Measurements from ENCODE around the gene RTP3.

DNA sequence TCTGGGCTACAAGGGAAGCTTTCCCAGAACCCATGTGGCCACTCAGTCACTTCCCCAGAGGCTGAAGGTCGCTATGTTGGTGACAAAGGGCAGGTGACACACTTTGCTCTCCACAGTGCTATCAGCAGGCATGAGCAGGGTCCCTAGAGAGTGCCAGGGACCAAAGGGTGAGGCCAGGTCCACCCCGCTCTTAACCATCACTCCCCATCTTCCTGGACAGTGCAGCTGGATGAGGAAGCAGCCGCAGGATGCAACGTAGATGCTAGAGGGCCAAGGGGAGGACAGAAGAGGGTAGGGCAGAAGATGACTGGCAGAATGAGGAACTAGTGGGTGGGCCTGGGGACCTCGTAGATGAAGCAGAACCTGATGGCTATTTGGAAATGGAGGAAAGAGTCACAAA, 19.4 kb upstream of the RTP3 start:
- no peak for TF ChIP-seq TAF7 (optimal IDR thresholded peaks at IDR 0.05; ENCODE audit: borderline replicate concordance, low read depth, low read length)
- TF ChIP-seq POLR2A (IDR thresholded peaks at IDR 0.05; ENCODE audit: control extremely low read depth in 1 of 2, low read depth in 2 of 2, low read length in 2 of 2) = no peak
- TF ChIP-seq EP300 (IDR thresholded peaks at IDR 0.05; ENCODE audit: borderline replicate concordance in 1 of 2, low read depth in 2 of 2, low read length in 2 of 2) = no peak
- TF ChIP-seq, protein P1, sequence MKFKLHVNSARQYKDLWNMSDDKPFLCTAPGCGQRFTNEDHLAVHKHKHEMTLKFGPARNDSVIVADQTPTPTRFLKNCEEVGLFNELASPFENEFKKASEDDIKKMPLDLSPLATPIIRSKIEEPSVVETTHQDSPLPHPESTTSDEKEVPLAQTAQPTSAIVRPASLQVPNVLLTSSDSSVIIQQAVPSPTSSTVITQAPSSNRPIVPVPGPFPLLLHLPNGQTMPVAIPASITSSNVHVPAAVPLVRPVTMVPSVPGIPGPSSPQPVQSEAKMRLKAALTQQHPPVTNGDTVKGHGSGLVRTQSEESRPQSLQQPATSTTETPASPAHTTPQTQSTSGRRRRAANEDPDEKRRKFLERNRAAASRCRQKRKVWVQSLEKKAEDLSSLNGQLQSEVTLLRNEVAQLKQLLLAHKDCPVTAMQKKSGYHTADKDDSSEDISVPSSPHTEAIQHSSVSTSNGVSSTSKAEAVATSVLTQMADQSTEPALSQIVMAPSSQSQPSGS (IDR thresholded peaks at IDR 0.05; ENCODE audit: low read length) = no peak
- TF ChIP-seq, protein P2, sequence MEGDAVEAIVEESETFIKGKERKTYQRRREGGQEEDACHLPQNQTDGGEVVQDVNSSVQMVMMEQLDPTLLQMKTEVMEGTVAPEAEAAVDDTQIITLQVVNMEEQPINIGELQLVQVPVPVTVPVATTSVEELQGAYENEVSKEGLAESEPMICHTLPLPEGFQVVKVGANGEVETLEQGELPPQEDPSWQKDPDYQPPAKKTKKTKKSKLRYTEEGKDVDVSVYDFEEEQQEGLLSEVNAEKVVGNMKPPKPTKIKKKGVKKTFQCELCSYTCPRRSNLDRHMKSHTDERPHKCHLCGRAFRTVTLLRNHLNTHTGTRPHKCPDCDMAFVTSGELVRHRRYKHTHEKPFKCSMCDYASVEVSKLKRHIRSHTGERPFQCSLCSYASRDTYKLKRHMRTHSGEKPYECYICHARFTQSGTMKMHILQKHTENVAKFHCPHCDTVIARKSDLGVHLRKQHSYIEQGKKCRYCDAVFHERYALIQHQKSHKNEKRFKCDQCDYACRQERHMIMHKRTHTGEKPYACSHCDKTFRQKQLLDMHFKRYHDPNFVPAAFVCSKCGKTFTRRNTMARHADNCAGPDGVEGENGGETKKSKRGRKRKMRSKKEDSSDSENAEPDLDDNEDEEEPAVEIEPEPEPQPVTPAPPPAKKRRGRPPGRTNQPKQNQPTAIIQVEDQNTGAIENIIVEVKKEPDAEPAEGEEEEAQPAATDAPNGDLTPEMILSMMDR (IDR thresholded peaks at IDR 0.05; ENCODE audit: control extremely low read depth in 1 of 3, insufficient read depth in 1 of 3, low read depth in 1 of 3, low read length in 3 of 3) = no peak
- no peak for TF ChIP-seq NRF1 (IDR thresholded peaks at IDR 0.05; ENCODE audit: low read depth, low read length)
- no peak for TF ChIP-seq BRCA1 (IDR thresholded peaks at IDR 0.05; ENCODE audit: low read depth, low read length)
- no peak for TF ChIP-seq TAF1 (IDR thresholded peaks at IDR 0.05; ENCODE audit: low read depth, low read length)
- TF ChIP-seq RXRA (IDR thresholded peaks at IDR 0.05; ENCODE audit: insufficient read depth, low read depth, low read length) = no peak
- TF ChIP-seq RFX5 (IDR thresholded peaks at IDR 0.05; ENCODE audit: borderline replicate concordance, low read depth, low read length) = no peak
